HK-2 (cell line): ENCODE measurements around the gene GSTT4.
"Not testable (repeated sequence)": the region's sequence is repeated elsewhere in the genome, so short reads cannot be mapped to it uniquely, and the experiment has no call there.

Experiments used
- DNase-seq: peaks from one replicate; pipeline ENCODE4 v3.0.0-alpha.2; 2018; ENCODE audit not compliant: unreplicated experiment

GSTT4 gene

GRCh38 chr22:24025475-24025874 lies 20.2 kb upstream of the GSTT4 start:
- no peak for DNase-seq

- no peak for DNase-seq
Observed at GRCh38 chr22:24024354-24024753, 19.1 kb upstream of the GSTT4 start.

DNA sequence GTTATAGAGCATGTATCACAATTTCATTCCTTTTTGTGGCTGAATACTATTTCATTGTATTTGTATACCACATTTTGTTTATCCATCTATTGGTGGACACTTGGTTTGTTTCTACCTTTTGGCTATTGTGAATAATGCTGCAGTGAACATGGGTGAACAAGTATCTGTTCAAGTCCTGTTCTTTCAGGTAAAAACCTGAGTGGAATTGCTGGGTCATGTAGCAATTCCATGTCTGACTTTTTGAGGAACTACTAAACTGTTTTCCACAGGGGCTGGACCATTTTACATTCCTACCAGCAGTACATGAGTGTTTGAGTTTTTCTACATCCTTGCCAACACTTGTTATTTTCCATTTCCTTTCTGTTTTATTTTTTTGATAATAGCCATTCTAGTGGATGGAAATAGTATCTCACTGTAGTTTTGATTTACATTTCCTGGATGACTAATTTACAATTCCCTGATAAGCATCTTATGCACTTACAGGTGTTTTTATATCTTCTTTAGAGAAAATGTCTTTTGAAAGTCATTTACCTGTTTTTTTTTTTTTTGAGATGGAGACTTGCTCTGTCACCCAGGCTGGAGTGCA lies 18.0 kb upstream of the GSTT4 start:
- no peak for DNase-seq

DNA sequence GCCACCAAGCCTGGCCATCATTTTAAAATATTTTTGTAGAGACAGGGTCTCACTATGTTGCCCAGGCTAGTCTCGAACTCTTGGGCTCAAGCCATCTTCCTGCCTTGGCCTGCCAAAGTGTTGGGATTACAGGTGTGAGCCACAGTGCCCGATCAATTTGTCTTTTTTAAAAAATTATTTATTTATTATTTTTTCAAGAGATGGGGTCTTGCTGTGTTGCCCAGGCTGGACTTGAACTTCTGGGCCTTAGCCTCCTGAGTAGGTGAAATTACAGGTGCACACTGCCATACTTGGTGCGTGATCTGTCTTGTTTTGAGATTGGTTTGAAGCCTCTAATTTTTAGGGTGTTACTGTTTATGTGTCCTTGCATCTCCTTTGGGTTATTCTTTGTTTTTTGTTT lies 16.1 kb upstream of the GSTT4 start:
- no peak for DNase-seq

DNA sequence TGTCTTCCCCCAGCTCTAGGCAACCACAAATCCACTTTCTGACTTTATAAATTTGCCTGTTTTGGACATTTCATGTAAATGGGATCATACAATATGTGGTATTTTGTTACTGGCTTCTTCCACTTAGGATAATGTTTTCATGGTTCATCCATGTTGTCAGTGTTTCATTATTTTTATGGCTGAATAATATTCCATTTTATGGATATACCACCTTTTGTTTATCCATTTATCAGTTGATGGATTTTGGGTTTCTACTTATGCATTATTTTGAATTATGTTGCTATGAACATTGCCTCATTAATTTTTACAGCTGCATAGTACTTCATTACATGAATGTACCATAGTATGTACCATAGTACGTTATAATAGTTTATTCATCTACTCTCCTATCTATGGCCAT lies 10.9 kb upstream of the GSTT4 start:
- DNase-seq: no peak

GRCh38 chr22:24011735-24012068 lies 6.4 kb upstream of the GSTT4 start:
- DNase-seq: no peak

DNA sequence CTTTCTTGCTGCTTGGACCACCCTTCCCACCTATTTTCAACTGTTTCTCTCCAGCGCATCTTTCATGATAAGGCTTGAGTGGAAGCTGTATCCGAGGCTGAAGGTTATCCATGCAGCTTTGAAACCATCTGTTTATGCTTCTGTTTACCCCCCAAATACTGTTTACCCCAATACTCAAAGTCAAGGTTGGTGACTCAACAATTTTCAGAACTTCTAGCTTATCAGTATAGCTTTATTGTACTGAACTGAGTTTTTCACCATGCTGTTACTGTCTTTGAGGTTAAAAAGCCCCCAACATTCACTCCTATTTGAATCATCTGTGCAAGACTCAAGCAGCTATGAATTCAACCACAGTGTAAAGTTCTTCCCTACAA lies 4.8 kb upstream of the GSTT4 start:
- no peak for DNase-seq

GRCh38 chr22:24009227-24010017 lies 4.2 kb upstream of the GSTT4 start:
- no peak for DNase-seq

DNA sequence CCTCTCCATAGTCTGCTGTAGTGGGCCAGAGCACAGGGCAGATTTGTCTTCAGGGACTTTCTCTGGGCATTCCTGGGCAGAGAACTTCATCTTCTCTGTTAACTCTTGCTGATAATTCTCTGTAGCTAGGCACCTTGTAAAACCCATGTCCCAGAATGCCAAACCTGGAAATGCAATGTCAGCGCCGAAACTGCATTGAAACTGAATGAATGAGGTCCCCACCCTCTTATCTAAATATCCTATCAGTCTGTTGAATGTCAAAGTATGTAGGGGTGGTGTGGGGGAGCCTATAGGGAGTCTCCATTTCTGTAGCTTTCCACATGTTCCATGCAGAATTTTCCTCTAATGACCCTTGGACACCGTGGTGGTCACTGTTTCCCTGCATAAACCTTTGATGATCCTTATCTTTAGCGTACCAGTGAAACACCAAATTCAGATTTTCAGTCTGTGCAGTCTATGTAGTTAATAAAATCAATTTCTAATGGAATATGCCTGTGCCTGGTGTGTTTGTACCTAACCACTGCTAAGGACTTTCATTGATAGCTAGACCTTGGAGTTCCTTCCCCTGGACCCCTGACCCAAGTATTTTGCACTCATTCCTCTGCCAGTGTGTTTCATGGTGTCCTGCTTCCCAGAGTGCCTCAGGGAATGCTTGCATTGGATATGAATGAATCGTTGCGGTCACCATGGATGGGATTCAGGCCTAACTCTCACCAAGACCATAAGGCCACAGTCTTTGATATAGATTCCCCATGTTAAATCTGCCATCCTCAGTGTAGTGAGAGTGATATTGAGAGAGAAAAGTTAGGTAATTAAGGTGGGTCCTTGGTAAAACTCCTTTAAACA lies 3.4 kb upstream of the GSTT4 start:
- no peak for DNase-seq

GRCh38 chr22:24008022-24008283 lies 2.7 kb upstream of the GSTT4 start:
- no peak for DNase-seq

DNA sequence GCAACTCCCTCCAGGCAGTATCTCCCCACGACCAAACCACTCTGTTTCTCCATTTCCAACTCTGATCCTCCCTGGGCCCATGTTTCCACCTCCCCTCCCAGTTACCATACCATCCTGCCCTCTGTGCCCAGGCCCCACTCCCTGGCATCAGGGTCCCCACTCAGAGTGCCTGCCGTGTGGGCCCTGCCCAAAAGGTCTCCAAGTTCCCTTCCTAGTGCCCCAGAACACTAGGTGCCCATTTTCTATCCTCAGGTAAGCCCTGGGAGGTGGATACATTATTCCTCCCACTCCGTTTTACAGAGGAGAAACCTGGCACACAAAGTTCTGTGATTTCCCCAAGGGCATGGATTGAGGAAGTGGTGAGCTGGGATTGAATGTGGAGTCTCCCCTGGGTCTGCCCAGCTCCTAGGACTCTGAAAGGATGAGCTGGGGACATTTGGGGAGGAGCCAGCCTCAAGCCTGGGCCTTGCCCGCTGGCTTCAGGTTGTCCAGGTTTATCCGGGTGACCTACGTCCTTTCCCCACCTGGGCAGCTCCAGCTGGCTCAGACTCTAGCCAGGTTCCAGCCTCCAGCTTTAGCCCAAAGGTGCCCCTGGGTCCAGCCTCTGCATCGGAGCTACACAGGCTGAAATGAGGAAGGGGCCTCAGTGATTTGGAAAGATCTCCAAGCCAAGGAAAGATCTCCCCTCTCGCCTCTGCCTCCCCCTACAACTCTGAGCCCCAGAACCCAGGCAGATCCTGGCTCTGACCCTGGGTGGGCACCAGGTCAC lies 2.2 kb upstream of the GSTT4 start:
- no peak for DNase-seq

GRCh38 chr22:24006914-24007214 lies 1.6 kb upstream of the GSTT4 start:
- DNase-seq: no peak

DNA sequence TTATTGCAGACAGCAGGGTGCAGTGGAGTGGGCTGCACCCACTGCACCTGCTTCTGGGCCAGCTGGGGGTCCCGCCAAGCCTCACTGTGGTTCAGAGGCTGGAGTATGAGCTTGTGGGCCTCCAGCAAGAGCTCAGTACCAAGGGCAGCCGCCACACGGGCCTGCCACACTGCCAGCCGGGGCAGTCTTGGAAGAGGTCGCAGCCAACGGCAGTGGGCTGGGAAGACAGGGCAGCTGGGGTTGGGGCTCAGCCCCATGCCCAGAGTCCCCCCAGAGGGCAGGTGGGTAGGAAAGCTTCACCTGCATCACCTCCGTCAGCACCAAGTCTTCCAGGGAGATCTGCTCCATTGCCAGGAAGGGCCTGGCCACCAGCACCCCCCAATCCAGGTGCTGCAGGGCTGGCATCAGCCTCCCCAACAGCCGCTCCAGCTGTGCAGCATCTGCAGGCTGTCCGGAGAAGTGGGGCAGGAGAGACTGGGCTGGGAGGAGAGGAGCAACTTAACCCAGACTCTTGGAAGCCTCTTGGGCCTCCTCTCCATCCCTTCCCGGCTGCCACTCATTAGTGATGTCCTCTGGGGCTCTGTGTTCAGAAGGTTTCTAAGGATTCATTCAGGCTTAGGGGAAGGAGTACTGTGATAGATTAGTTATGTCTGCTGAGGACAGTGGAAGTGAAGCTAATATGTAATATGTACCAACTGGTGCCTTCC lies 1.1 kb upstream of the GSTT4 start:
- DNase-seq: no peak

DNA sequence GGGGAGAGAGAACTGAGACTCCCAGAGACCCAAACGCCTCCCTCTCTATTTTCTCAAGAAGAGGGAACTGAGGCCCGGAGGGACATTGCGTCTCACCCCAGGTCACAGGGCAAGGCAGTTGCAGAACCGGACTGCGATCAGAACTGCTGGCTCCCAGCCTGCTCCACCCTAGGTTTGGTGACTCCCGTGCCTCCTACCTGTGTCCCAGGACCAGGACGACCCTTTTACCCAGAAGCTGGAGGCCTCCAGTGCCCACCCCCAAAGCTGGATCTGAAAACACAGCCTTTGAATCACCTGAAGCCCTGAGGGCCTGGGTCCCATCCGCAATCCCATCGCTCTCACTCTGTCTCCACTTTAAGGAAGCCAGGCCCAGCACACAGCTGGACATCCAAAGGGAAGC lies 1.4 kb downstream of the GSTT4 start:
- DNase-seq: no peak

DNA sequence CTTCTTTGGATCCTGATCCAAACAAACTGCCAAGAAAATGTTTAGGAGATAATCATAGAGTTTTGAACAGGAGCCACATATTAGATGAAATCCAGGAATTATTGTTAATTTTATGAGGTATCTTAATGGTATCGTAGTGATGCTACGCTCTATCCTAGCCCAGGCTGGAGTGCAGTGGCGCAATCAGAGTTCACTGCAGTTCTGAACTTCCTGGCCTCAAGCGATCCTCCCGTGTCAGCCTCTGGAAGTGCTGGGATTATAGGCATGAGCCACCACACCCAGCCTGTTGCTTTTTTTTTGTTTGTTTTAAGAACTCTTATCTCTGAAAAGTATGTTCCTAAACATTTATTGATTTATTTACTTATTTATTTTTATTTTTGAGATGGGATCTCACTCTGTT lies 2.4 kb downstream of the GSTT4 start:
- no peak for DNase-seq

GRCh38 chr22:24002272-24002671 lies 3.0 kb downstream of the GSTT4 start:
- no peak for DNase-seq

- DNase-seq: no peak
Observed at GRCh38 chr22:24001314-24001713, 3.9 kb downstream of the GSTT4 start.

DNA sequence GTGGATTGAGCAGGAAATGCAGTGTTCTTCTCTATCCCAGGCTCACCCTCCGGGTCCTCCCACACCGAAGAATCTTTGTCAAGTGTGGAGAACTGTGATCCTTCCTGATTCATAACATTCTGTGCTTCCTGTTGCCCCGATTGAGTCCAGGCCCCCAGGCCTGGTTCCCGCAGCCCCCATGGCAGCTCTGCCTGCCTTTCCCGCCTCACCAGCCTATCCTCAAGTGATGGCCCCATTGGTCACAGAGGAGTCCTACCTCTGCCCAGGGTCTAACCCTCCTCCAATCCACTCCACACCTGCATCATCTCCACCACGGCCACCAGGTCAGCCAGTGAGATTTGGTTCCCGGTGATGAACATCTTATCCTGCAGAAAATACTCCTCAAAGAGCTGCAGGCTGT lies 5.5 kb downstream of the GSTT4 start:
- not testable (repeated sequence) for DNase-seq

GRCh38 chr22:23997092-23997491 lies 8.2 kb downstream of the GSTT4 start:
- no peak for DNase-seq

GRCh38 chr22:23993581-23994177 lies 11.6 kb downstream of the GSTT4 start:
- DNase-seq: not testable (repeated sequence)

GRCh38 chr22:23993080-23993479 lies 12.2 kb downstream of the GSTT4 start:
- not testable (repeated sequence) for DNase-seq
